K562 (cell line): ENCODE measurements around the gene JMY. TPM values are rescaled to one million over a fixed set of nuclear protein-coding genes. Genes with fewer than 3 reads are reported as not detected.
A peak's percentile ranks its signal among the peaks of the same experiment; 100 is the strongest.

Experiments
- ASH1L ChIP-seq: fragments of 450-650 bp; IDR thresholded peaks from 2 replicates; pipeline ENCODE4 v1.6.1; 2018; ENCODE audit warnings: borderline replicate concordance, mild to moderate bottlenecking, low read depth; ENCODE audit not compliant: partially characterized antibody
- DACH1 ChIP-seq: fragments of 450-650 bp; IDR thresholded peaks from 2 replicates; pipeline ENCODE4 v1.6.1; 2018; ENCODE audit not compliant: partially characterized antibody
- EGR1 ChIP-seq: fragments of 450-650 bp; conservative IDR thresholded peaks from 2 replicates; pipeline ENCODE4 v1.6.1; 2017; ENCODE audit warnings: mild to moderate bottlenecking
- GATAD2A ChIP-seq: fragments of 450-650 bp; IDR thresholded peaks from 2 replicates; pipeline ENCODE4 v1.6.1; 2017
- MYBL2 ChIP-seq, 2 experiments: fragments of 450-650 bp in 1 of 2; sonication (generic) in 1 of 2; formaldehyde crosslinking in 1 of 2; IDR thresholded peaks; 2 replicates each; pipeline versions ENCODE4 v1.6.1 to v1.8.1; 2017 to 2022; ENCODE audit warnings: borderline replicate concordance in 1 of 2, inconsistent platforms in 1 of 2, low read depth in 1 of 2, mild to moderate bottlenecking in 1 of 2, missing genetic modification reagents in 1 of 2, moderate library complexity in 1 of 2
- MYC ChIP-seq, 2 experiments: fragments of 250-450 bp in 1 of 2; sonication (Bioruptor Pico) in 1 of 2; IDR thresholded peaks; 2 replicates each; pipeline versions ENCODE4 v1.5.1 to v1.6.1; 2012 to 2021; ENCODE audit warnings: low read depth in 2 of 2, borderline replicate concordance in 1 of 2, improper control_type of control experiment in 1 of 2, low read length in 1 of 2, mild to moderate bottlenecking in 1 of 2, moderate library complexity in 1 of 2
- TRIM24 ChIP-seq, 2 experiments: fragments of 450-650 bp; IDR thresholded peaks; 2 replicates each; pipeline ENCODE4 v1.6.1; 2016
- ZNF316 ChIP-seq: fragments of 450-650 bp; IDR thresholded peaks from 2 replicates; pipeline ENCODE4 v1.6.1; 2016
- ZNF324 ChIP-seq: fragments of 250-450 bp; sonication (Bioruptor Pico); IDR thresholded peaks from 2 replicates; pipeline ENCODE4 v1.4.0; 2020; ENCODE audit warnings: mild to moderate bottlenecking
- ZNF384 ChIP-seq: IDR thresholded peaks from 2 replicates; pipeline ENCODE4 v1.6.1; 2012; ENCODE audit warnings: low read depth, low read length, improper control_type of control experiment
- polyA plus RNA-seq, 8 experiments: library from polyadenylated mRNA; depleted of rRNA in 4 of 8; stranded (reverse) in 5 of 8; unstranded in 3 of 8; fragments of >200 nt; fragmentation: Nextera tagmentation in 2 of 8; fragmentation: Illumina TruSeq in 1 of 8; extraction: Ambion mirVana in 2 of 8; extraction: Trizol in 1 of 8; gene quantifications; 2 replicates each; pipeline versions ENCODE4 v1.2.1 to v1.2.3, GENCODE V29; 2011 to 2014; ENCODE audit warnings: inconsistent platforms in 1 of 8, missing spikeins in 1 of 8
- total RNA-seq, 7 experiments: library from RNA; depleted of rRNA in 6 of 7; stranded (reverse); fragments of >200 nt in 6 of 7; fragmentation: Illumina TruSeq in 2 of 7; extraction: Trizol in 2 of 7; gene quantifications; 2 replicates each; pipeline versions ENCODE4 v1.2.1 to v1.2.3, GENCODE V29; 2011 to 2021; ENCODE audit warnings: low replicate concordance in 1 of 7
- TF ChIP-seq, protein P1 (sequence below), 2 experiments: fragments of 150-350 bp in 1 of 2; IDR thresholded peaks; 2 replicates each; pipeline ENCODE4 v1.6.1; 2012 to 2016; ENCODE audit warnings: low read depth in 2 of 2, low read length in 2 of 2, mild to moderate bottlenecking in 1 of 2, moderate library complexity in 1 of 2
- TF ChIP-seq, protein P2 (sequence below): sonication (generic); formaldehyde crosslinking; IDR thresholded peaks from 2 replicates; pipeline ENCODE4 v1.8.0; 2022; ENCODE audit warnings: mild to moderate bottlenecking, missing genetic modification reagents
- TF ChIP-seq, protein P3 (sequence below): fragments of 250-450 bp; sonication (Bioruptor Pico); IDR thresholded peaks from 2 replicates; pipeline ENCODE4 v1.4.0; 2020; ENCODE audit warnings: borderline replicate concordance
- TF ChIP-seq, protein P4 (sequence below), 2 experiments: fragments of 450-650 bp; conservative IDR thresholded peaks; 2 replicates each; pipeline ENCODE4 v1.6.1; 2017; ENCODE audit warnings: mild to moderate bottlenecking in 2 of 2, moderate library complexity in 2 of 2
- TF ChIP-seq, protein P5 (sequence below): fragments of 450-650 bp; formaldehyde crosslinking; IDR thresholded peaks from 2 replicates; pipeline ENCODE4 v1.4.0; 2022; ENCODE audit warnings: mild to moderate bottlenecking, moderate library complexity

The JMY gene
- total and polyA plus RNA-seq, 9 of the 15 experiments (the other 6 are each of a cell fraction or from before 2014, with no cell fraction given), result 1.1 to 5.5 (median 3.7) TPM

DNA sequence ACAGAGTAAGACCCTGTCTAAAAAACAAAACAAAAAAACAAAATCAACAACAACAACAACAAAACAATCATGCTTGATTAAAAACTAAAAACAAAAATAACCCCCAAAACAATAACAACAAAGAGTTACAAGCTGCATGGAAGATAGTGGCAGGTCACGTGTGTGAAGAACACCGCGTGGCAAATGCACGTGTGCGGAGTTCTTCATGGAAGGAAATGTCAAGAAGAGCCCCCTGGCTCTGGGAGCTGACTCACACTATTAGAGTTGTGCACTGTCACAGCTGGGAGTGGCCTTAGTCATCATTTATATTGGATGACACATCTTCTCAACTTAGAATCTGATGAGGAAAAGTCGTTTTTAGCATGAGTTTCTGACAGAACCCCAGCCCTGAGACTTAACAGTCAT, 110.5 kb downstream of the JMY start (continued):
- TF ChIP-seq DACH1 (no peak), EGR1 (no peak), GATAD2A (no peak), MYC (IDR thresholded peaks at IDR 0.05; ENCODE audit: low read depth, low read length) (peak; percentile 77), MYC (CRISPR knock-in tag; IDR thresholded peaks at IDR 0.05; ENCODE audit: borderline replicate concordance, low read depth) (no peak), TRIM24 (IDR thresholded peaks at IDR 0.05) (peak; percentile 52 to 78), MYBL2 (IDR thresholded peaks at IDR 0.05; ENCODE audit: low read depth) (no peak), MYBL2 (CRISPR knock-in tag; IDR thresholded peaks at IDR 0.05; ENCODE audit: borderline replicate concordance) (no peak), ZNF324 (CRISPR knock-in tag) (no peak), ASH1L (no peak), ZNF384 (no peak), ZNF316 (peak; percentile 95)
- TF ChIP-seq, protein P1, sequence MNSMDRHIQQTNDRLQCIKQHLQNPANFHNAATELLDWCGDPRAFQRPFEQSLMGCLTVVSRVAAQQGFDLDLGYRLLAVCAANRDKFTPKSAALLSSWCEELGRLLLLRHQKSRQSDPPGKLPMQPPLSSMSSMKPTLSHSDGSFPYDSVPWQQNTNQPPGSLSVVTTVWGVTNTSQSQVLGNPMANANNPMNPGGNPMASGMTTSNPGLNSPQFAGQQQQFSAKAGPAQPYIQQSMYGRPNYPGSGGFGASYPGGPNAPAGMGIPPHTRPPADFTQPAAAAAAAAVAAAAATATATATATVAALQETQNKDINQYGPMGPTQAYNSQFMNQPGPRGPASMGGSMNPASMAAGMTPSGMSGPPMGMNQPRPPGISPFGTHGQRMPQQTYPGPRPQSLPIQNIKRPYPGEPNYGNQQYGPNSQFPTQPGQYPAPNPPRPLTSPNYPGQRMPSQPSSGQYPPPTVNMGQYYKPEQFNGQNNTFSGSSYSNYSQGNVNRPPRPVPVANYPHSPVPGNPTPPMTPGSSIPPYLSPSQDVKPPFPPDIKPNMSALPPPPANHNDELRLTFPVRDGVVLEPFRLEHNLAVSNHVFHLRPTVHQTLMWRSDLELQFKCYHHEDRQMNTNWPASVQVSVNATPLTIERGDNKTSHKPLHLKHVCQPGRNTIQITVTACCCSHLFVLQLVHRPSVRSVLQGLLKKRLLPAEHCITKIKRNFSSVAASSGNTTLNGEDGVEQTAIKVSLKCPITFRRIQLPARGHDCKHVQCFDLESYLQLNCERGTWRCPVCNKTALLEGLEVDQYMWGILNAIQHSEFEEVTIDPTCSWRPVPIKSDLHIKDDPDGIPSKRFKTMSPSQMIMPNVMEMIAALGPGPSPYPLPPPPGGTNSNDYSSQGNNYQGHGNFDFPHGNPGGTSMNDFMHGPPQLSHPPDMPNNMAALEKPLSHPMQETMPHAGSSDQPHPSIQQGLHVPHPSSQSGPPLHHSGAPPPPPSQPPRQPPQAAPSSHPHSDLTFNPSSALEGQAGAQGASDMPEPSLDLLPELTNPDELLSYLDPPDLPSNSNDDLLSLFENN (IDR thresholded peaks at IDR 0.05; ENCODE audit: low read depth in 2 of 2, low read length in 2 of 2), result no peak
- TF ChIP-seq, protein P2, sequence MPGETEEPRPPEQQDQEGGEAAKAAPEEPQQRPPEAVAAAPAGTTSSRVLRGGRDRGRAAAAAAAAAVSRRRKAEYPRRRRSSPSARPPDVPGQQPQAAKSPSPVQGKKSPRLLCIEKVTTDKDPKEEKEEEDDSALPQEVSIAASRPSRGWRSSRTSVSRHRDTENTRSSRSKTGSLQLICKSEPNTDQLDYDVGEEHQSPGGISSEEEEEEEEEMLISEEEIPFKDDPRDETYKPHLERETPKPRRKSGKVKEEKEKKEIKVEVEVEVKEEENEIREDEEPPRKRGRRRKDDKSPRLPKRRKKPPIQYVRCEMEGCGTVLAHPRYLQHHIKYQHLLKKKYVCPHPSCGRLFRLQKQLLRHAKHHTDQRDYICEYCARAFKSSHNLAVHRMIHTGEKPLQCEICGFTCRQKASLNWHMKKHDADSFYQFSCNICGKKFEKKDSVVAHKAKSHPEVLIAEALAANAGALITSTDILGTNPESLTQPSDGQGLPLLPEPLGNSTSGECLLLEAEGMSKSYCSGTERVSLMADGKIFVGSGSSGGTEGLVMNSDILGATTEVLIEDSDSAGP, result no peak
- TF ChIP-seq, protein P3, sequence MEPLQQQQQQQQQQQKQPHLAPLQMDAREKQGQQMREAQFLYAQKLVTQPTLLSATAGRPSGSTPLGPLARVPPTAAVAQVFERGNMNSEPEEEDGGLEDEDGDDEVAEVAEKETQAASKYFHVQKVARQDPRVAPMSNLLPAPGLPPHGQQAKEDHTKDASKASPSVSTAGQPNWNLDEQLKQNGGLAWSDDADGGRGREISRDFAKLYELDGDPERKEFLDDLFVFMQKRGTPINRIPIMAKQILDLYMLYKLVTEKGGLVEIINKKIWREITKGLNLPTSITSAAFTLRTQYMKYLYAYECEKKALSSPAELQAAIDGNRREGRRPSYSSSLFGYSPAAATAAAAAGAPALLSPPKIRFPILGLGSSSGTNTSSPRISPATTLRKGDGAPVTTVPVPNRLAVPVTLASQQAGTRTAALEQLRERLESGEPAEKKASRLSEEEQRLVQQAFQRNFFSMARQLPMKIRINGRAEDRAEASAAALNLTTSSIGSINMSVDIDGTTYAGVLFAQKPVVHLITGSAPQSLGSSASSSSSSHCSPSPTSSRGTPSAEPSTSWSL (CRISPR knock-in tag), result no peak
- TF ChIP-seq, protein P4, sequence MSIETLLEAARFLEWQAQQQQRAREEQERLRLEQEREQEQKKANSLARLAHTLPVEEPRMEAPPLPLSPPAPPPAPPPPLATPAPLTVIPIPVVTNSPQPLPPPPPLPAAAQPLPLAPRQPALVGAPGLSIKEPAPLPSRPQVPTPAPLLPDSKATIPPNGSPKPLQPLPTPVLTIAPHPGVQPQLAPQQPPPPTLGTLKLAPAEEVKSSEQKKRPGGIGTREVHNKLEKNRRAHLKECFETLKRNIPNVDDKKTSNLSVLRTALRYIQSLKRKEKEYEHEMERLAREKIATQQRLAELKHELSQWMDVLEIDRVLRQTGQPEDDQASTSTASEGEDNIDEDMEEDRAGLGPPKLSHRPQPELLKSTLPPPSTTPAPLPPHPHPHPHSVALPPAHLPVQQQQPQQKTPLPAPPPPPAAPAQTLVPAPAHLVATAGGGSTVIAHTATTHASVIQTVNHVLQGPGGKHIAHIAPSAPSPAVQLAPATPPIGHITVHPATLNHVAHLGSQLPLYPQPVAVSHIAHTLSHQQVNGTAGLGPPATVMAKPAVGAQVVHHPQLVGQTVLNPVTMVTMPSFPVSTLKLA (conservative IDR thresholded peaks at IDR 0.05), result peak; percentile 97 to 98
- TF ChIP-seq, protein P5, sequence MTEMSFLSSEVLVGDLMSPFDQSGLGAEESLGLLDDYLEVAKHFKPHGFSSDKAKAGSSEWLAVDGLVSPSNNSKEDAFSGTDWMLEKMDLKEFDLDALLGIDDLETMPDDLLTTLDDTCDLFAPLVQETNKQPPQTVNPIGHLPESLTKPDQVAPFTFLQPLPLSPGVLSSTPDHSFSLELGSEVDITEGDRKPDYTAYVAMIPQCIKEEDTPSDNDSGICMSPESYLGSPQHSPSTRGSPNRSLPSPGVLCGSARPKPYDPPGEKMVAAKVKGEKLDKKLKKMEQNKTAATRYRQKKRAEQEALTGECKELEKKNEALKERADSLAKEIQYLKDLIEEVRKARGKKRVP (CRISPR knock-in tag), result no peak
- TF ChIP-seq, all 486 proteins: peak for 63
